Right lobe of liver (tissue), 6 donors: Measurements from ENCODE around the gene CHAC2. TPM values are rescaled to one million over a fixed set of nuclear protein-coding genes. Genes with fewer than 3 reads are reported as not detected.
"Not testable (repeated sequence)": the region's sequence is repeated elsewhere in the genome, so short reads cannot be mapped to it uniquely, and the experiment has no call there.

Experiments used
- ATAC-seq, 4 donors: fragments of 200-7000 bp; cut with Tn5 transposase; one replicate each; pipeline ENCODE4 v1.9.1; 2020; ENCODE audit warnings: mild to moderate bottlenecking in 4 of 4, moderate library complexity in 4 of 4
- DNase-seq, 3 donors: peaks; one replicate each; pipeline ENCODE4 v3.0.0-alpha.2; 2020
- H3K27ac ChIP-seq, 3 donors: fragments of 200-600 bp; one replicate each; pipeline ENCODE4 v1.8.0; 2022
- H3K27me3 ChIP-seq, 2 donors: fragments of 200-600 bp; one replicate each; pipeline ENCODE4 v1.8.0; 2022
- H3K36me3 ChIP-seq, 4 donors: fragments of 200-600 bp; sonication (generic) in 1 of 4; one replicate each; pipeline versions ENCODE4 v1.5.1 to v1.8.0; 2017 to 2022; ENCODE audit warnings: control low read depth in 1 of 4
- H3K4me1 ChIP-seq, 4 donors: fragments of 200-600 bp; sonication (generic) in 1 of 4; one replicate each; pipeline versions ENCODE4 v1.5.1 to v1.8.0; 2017 to 2022; ENCODE audit warnings: control low read depth in 1 of 4
- H3K4me3 ChIP-seq, 3 donors: fragments of 200-600 bp; one replicate each; pipeline ENCODE4 v1.8.0; 2022
- H3K9me3 ChIP-seq, 4 donors: fragments of 200-600 bp; sonication (generic) in 1 of 4; one replicate each; pipeline versions ENCODE4 v1.5.1 to v1.8.0; 2017 to 2022; ENCODE audit warnings: control low read depth in 1 of 4
- POLR2A ChIP-seq: fragments of 450-650 bp; IDR thresholded peaks from one replicate; pipeline ENCODE4 v1.6.1; 2017; ENCODE audit warnings: antibody characterized with exemption, mild to moderate bottlenecking
- WGBS: methylation state at CpG from one replicate; pipeline ENCODE4 v1.1.6; 2018; ENCODE audit warnings: low coverage, low lambda C conversion rate; ENCODE audit not compliant: insufficient coverage; ENCODE audit errors: missing lambda C conversion rate; 5-methylcytosine and 5-hydroxymethylcytosine counted together
- intact Hi-C, 2 donors: fragments of 100-400 bp; cut with DNase I; formaldehyde crosslinking; loops; one replicate each; pipeline versions ENCODE4 v1.11.2 to v1.14.1; 2022
- long read RNA-seq: library from polyadenylated mRNA; unstranded; transcript quantifications from one replicate; pipeline ENCODE4 v2.0.0, GENCODE V29; 2019
- total RNA-seq, 6 experiments: library from RNA; depleted of rRNA in 2 of 6; stranded (reverse); fragments of >200 nt in 2 of 6; fragmentation: NEBNext Ultra II Directional in 3 of 6; extraction: Animal tissue kit (Norgen Biotek cat#: 25700) in 3 of 6; gene quantifications; one replicate each; pipeline versions ENCODE4 v1.1.0 to v1.2.4, GENCODE V29; 2016 to 2023
- TF ChIP-seq, protein P1 (sequence below), 4 donors: fragments of 200-600 bp in 3 of 4; fragments of 450-650 bp in 1 of 4; IDR thresholded peaks; one replicate each; pipeline versions ENCODE4 v1.5.1 to v1.8.0; 2016 to 2022; ENCODE audit warnings: antibody characterized with exemption in 4 of 4, mild to moderate bottlenecking in 2 of 4
- donor health status: DM: no; HTN: yes; CAD: no.
- donor health status: DM: no; HTN: no; CAD: no.
- donor health status: DM: no; HTN: no; CAD: no.
- donor health status: DM: no; HTN: yes; CAD: no.
- donor health status: DM: no; HTN: yes; CAD: no.

Gene CHAC2
- 1 to 10 TPM; 1.2 to 4.3 (median 2.5) TPM for total RNA-seq
- long read RNA-seq, partial matches to known transcripts, result 0 of 1 reads
- long read RNA-seq, other reads (novel, unspliced or antisense), result 0 of 1 reads

- WGBS, result under 1% methylated on average over 32 of the region's 46 CpGs
Observed at GRCh38 chr2:53767405-53768241, at the start of gene CHAC2. TSS of gene CHAC2 (plus strand) at chr2:53767804. CDS start at chr2:53767887, 83 bp downstream.

GRCh38 chr2:53720944-53721343 is 46.7 kb upstream of the CHAC2 start:
- H3K4me1 ChIP-seq, H3K9me3 ChIP-seq, DNase-seq, H3K36me3 ChIP-seq, H3K27ac ChIP-seq, H3K27me3 ChIP-seq, ATAC-seq, H3K4me3 ChIP-seq, intact Hi-C loops: not testable (repeated sequence)
- WGBS, result 93% methylated on average over 3 of the region's 3 CpGs

More at GRCh38 chr2:53767405-53768241, at the start of gene CHAC2:
- Histone ChIP-seq H3K36me3 (peaks cover 0 to 7% (median 0%) of the 10 kb centered on the region in 4 donors), H3K4me3 (peak within 1 kb of the TSS; percentile 72 to 84 (median 73)), H3K27ac (peak within 1 kb of the TSS; percentile 55 to 75 (median 67)), H3K4me1 (peaks cover 0 to 5% (median 2%) of the 10 kb centered on the region in 4 donors), H3K27me3 (no peaks in the 10 kb centered on the region), H3K9me3 (no peaks in the 10 kb centered on the region)
- TF ChIP-seq POLR2A, result peak; percentile 71
- TF ChIP-seq, protein P1, sequence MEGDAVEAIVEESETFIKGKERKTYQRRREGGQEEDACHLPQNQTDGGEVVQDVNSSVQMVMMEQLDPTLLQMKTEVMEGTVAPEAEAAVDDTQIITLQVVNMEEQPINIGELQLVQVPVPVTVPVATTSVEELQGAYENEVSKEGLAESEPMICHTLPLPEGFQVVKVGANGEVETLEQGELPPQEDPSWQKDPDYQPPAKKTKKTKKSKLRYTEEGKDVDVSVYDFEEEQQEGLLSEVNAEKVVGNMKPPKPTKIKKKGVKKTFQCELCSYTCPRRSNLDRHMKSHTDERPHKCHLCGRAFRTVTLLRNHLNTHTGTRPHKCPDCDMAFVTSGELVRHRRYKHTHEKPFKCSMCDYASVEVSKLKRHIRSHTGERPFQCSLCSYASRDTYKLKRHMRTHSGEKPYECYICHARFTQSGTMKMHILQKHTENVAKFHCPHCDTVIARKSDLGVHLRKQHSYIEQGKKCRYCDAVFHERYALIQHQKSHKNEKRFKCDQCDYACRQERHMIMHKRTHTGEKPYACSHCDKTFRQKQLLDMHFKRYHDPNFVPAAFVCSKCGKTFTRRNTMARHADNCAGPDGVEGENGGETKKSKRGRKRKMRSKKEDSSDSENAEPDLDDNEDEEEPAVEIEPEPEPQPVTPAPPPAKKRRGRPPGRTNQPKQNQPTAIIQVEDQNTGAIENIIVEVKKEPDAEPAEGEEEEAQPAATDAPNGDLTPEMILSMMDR (IDR thresholded peaks at IDR 0.05), result peak; percentile 17 to 56 (median 38)
- intact Hi-C loops, result no loop called here
- DNase-seq (peak; percentile 90 to 92 (median 91)), ATAC-seq (peak; percentile 97 to 99 (median 98))

DNA sequence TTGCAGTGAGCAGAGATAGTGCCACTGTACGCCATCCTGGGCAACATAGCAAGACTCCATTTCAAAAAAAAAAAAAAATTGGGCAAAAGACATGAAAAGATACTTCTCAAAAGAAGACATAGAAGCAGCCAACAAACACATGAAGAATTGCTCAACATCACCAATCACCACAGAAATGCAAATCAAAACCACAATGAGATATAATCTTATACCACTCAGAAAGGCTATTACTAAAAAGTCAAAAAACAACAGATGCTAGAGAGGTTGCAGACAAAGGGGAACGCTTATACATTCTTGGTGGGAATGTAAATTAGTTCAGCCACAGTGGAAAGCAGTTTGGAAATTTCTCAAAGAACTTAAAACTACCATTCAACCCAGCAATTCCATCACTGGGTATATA is 43.1 kb upstream of the CHAC2 start:
- intact Hi-C loops, result no loop called here

GRCh38 chr2:53725662-53726061 is 41.9 kb upstream of the CHAC2 start:
- WGBS, result 93% methylated on average over 4 of the region's 4 CpGs
- H3K27me3 ChIP-seq, result no peaks in the 10 kb centered on the region
- intact Hi-C loops, result no loop called here
- no peak overlapping the region for H3K27ac ChIP-seq
- H3K4me3 ChIP-seq, result no peak overlapping the region
- DNase-seq (no peak), ATAC-seq (no peak)
- TF ChIP-seq POLR2A, result no peak
- TF ChIP-seq, protein P1 (IDR thresholded peaks at IDR 0.05), result no peak
- no peaks in the 10 kb centered on the region for H3K9me3 ChIP-seq
- H3K36me3 ChIP-seq, result no peaks in the 10 kb centered on the region
- H3K4me1 ChIP-seq, result no peaks in the 10 kb centered on the region

More for the DNA sequence above, 43.1 kb upstream of the CHAC2 start:
- DNase-seq (no peak), ATAC-seq (no peak)
- H3K9me3 ChIP-seq, result no peaks in the 10 kb centered on the region
- H3K27me3 ChIP-seq, result no peaks in the 10 kb centered on the region
- TF ChIP-seq, protein P1 (IDR thresholded peaks at IDR 0.05), result no peak
- no peak for TF ChIP-seq POLR2A
- H3K36me3 ChIP-seq, result no peaks in the 10 kb centered on the region
- no peak overlapping the region for H3K27ac ChIP-seq
- H3K4me3 ChIP-seq, result no peak overlapping the region
- WGBS, result 94% methylated on average over 2 of the region's 2 CpGs
- H3K4me1 ChIP-seq, result no peaks in the 10 kb centered on the region

- TF ChIP-seq, protein P1 (IDR thresholded peaks at IDR 0.05), result no peak
- TF ChIP-seq POLR2A, result no peak
- H3K27ac ChIP-seq, result no peak overlapping the region
- H3K9me3 ChIP-seq, result no peaks in the 10 kb centered on the region
- ATAC-seq (no peak), DNase-seq (no peak)
- intact Hi-C loops, result no loop called here
- no peak overlapping the region for H3K4me3 ChIP-seq
- no peaks in the 10 kb centered on the region for H3K4me1 ChIP-seq
- no peaks in the 10 kb centered on the region for H3K36me3 ChIP-seq
- no peaks in the 10 kb centered on the region for H3K27me3 ChIP-seq
- 100% methylated on average over 3 of the region's 3 CpGs for WGBS
Observed at GRCh38 chr2:53727921-53728320, 39.7 kb upstream of the CHAC2 start.
